Tibial artery (tissue), 4 donors: Measurements from ENCODE around the gene SYS1.
A peak's percentile ranks its signal among the peaks of the same experiment; 100 is the strongest.

Experiments
- DNase-seq, 2 donors: peaks; one replicate each; pipeline ENCODE4 v3.0.0-alpha.2; 2019
- H3K27ac ChIP-seq, 2 donors: fragments of 200-600 bp; sonication (generic) in 1 of 2; 1 replicate in 1 of 2; 2 replicates in 1 of 2; pipeline ENCODE4 v1.5.1; 2018 to 2019; ENCODE audit warnings: mild to moderate bottlenecking in 1 of 2
- H3K27me3 ChIP-seq, 2 donors: fragments of 200-600 bp; sonication (generic) in 1 of 2; one replicate each; pipeline versions ENCODE4 v1.5.1 to v1.6.0; 2016 to 2019
- H3K36me3 ChIP-seq, 3 donors: fragments of 200-600 bp; sonication (generic) in 2 of 3; one replicate each; pipeline ENCODE4 v1.5.1; 2016 to 2019; ENCODE audit warnings: mild to moderate bottlenecking in 2 of 3
- H3K4me1 ChIP-seq, 4 donors: fragments of 200-600 bp; sonication (generic) in 2 of 4; 1 replicate in 3 of 4; 2 replicates in 1 of 4; pipeline ENCODE4 v1.5.1; 2016 to 2019
- H3K4me3 ChIP-seq, 2 donors: fragments of 200-600 bp; sonication (generic) in 1 of 2; 1 replicate in 1 of 2; 2 replicates in 1 of 2; pipeline ENCODE4 v1.5.1; 2018 to 2019; ENCODE audit warnings: mild to moderate bottlenecking in 2 of 2
- H3K9me3 ChIP-seq, 3 donors: fragments of 200-600 bp; sonication (generic) in 1 of 3; one replicate each; pipeline ENCODE4 v1.5.1; 2016 to 2019
- intact Hi-C: fragments of 100-400 bp; cut with DNase I; formaldehyde crosslinking; loops from one replicate; pipeline ENCODE4 v1.15.0; 2023; ENCODE audit warnings: low total_unique reads
- TF ChIP-seq, protein P1 (sequence below), 2 experiments: fragments of 200-600 bp in 1 of 2; fragments of 450-650 bp in 1 of 2; IDR thresholded peaks; one replicate each; pipeline ENCODE4 v1.5.1; 2017 to 2019; ENCODE audit warnings: antibody characterized with exemption in 2 of 2, mild to moderate bottlenecking in 1 of 2, moderate library complexity in 1 of 2

SYS1 gene

DNA sequence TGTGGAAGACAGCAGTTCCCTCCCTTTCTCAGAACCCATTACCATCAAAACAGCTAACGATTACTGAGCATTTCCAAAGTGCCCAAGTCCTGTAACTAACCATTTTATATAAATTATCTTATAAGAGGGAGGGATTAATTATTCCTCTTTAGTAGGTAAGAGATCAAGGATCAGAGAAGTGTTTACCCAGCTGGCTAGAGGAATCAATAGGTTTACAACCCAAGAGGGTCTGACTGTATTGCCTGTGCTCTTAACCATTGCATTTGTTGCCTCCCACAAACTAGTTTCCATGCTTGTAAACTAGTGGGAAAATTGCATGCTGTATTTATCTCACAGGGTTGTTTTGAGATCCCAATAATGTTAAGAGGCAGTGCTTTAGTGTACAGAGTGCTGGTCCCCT, 41.5 kb downstream of the SYS1 start:
- intact Hi-C loops: no loop called here

DNA sequence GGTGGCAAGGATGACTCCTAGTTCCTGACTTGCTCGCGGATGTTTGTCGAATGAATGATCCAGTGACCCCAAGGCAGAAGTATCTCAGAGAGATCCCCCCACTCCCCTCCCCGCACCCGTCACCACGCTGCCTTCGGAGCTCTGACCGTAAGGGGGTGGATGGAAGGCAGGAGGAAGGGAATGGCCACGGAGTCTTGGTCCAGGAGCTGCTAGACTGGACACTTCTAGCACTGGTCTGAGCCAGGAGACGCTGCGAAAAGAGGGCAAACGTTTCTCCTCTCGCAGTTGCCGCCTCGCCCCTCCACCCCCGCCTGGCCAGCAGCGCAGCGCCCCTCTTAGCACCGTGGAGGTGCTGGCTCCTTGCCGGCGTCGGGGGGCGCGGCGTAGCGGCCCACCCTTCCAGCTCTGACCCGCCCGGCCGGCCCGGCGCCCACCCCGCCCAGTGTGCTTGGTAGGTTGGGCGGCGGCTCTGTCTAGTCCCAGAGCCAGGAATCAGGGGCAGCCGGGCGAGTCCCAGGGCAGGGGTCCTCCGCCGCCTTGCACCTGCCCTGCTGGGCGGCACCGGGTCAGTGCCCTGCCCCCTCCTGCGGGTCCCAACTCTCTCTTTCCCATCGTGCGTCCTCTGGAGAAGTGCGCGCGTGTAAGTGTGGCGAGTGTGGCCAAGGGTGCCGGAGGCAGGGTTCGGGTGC, 42.8 kb downstream of the SYS1 start:
- Histone ChIP-seq H3K9me3 (peaks cover 0 to 4% (median 2%) of the 10 kb centered on the region in 3 donors), H3K27me3 (no peaks in the 10 kb centered on the region), H3K36me3 (peaks cover 18 to 20% (median 20%) of the 10 kb centered on the region in 3 donors), H3K27ac (peak overlapping the region; percentile 97 to 99), H3K4me3 (peak overlapping the region; percentile 92 to 97), H3K4me1 (peaks cover 0 to 36% (median 25%) of the 10 kb centered on the region in 4 donors)
- peak in 1 of 2 donors; percentile 82 for DNase-seq
- TF ChIP-seq, protein P1, sequence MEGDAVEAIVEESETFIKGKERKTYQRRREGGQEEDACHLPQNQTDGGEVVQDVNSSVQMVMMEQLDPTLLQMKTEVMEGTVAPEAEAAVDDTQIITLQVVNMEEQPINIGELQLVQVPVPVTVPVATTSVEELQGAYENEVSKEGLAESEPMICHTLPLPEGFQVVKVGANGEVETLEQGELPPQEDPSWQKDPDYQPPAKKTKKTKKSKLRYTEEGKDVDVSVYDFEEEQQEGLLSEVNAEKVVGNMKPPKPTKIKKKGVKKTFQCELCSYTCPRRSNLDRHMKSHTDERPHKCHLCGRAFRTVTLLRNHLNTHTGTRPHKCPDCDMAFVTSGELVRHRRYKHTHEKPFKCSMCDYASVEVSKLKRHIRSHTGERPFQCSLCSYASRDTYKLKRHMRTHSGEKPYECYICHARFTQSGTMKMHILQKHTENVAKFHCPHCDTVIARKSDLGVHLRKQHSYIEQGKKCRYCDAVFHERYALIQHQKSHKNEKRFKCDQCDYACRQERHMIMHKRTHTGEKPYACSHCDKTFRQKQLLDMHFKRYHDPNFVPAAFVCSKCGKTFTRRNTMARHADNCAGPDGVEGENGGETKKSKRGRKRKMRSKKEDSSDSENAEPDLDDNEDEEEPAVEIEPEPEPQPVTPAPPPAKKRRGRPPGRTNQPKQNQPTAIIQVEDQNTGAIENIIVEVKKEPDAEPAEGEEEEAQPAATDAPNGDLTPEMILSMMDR (IDR thresholded peaks at IDR 0.05): no peak
- intact Hi-C loops: loop anchor here (5.0 kb wide), 1 partner anchor 33 kb away; no protein-coding TSS in a partner anchor

More for the DNA sequence above, 41.5 kb downstream of the SYS1 start:
- Histone ChIP-seq H3K9me3 (peaks cover 0 to 7% (median 5%) of the 10 kb centered on the region in 3 donors), H3K36me3 (peaks cover 5 to 8% (median 7%) of the 10 kb centered on the region in 3 donors), H3K4me3 (no peak overlapping the region), H3K27ac (peak overlapping the region in 1 of 2 donors; percentile 99), H3K27me3 (no peaks in the 10 kb centered on the region), H3K4me1 (peaks cover 0 to 24% (median 14%) of the 10 kb centered on the region in 4 donors)
- no peak for DNase-seq
- TF ChIP-seq, protein P1 (IDR thresholded peaks at IDR 0.05): no peak

DNA sequence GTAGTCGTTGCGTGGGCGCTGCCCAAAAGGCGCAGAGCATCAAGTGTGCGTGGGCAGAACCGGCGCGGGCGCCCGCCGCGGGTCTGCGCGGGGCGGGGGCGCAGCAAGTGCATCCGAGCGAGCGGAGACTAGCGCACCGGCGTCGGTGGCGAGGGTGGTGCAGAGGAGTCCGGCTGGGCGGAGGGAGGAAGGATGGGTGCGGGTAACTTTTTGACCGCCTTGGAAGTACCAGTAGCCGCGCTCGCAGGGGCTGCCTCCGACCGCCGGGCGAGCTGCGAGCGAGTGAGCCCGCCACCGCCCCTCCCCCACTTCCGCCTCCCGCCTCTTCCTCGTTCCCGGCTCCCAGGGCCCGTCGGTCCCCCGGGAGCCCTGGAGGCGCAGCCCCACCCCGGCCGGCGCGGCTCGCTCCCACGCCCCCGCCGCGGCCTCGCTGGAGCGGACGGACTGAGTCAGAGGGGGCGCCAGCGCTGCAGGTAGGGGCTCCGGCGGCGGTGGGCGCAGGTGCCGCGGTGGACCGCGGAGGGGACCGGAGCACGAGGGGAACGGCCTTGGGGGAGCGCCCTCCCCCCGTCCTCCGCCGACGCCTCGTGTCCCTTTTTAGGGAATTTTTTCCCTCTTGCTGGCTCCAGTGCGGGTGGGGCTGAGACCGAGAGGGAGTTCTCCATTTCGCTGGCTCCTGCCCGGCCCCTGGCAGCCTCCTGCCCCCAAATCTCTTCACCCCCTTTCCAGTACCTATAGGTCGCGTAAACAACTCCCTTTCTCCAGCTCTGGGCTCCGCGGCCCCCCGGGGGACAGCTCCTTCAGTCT, 43.5 kb downstream of the SYS1 start:
- TF ChIP-seq, protein P1 (IDR thresholded peaks at IDR 0.05): no peak
- peak; percentile 71 to 94 for DNase-seq
- Histone ChIP-seq H3K36me3 (peaks cover 26 to 28% (median 27%) of the 10 kb centered on the region in 3 donors), H3K27ac (peak overlapping the region; percentile 97 to 99), H3K27me3 (no peaks in the 10 kb centered on the region), H3K4me3 (peak overlapping the region; percentile 92 to 97), H3K4me1 (peaks cover 0 to 44% (median 28%) of the 10 kb centered on the region in 4 donors), H3K9me3 (no peaks in the 10 kb centered on the region)
- intact Hi-C loops: loop anchor here (5.0 kb wide), 1 partner anchor 34 kb away; no protein-coding TSS in a partner anchor

DNA sequence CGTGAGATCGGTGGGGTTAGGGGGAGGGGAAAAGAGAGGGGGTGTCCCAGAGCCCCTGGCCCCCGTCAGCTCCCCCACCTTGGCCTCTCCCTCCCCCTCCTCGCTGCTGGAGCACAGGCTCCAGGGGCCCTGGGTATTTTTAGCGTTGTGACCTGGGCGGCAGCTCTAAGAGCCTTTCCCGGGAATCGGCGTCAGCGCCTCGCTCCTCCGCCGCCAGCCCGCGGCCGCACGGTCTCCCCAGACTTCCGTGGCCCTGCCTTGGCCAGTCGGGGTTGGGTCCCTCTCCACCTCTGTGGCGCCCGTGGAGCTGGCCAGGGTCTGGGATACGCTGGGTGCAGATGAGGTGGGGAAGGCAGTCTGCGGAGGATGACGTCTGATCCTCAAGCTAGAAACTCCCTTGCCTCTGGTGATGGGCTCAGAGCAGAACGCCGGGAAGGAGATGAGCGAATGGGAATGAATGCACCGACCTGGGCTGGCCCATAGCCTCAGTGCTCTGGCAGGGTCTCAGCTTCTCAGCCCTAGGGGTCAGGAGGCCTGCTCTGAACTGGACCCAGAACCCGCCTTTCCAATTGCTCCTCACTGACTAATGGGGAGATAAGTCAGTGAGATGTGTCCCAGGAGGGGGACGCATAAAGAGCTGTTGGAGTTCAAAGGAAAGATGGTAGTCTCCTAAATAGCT, 44.2 kb downstream of the SYS1 start:
- H3K27ac ChIP-seq: peak overlapping the region; percentile 97 to 99
- H3K4me1 ChIP-seq: peaks cover 0 to 46% (median 28%) of the 10 kb centered on the region in 4 donors
- H3K9me3 ChIP-seq: no peaks in the 10 kb centered on the region
- TF ChIP-seq, protein P1 (IDR thresholded peaks at IDR 0.05): no peak
- peak; percentile 65 to 87 for DNase-seq
- H3K27me3 ChIP-seq: no peaks in the 10 kb centered on the region
- peaks cover 31 to 34% (median 33%) of the 10 kb centered on the region in 3 donors for H3K36me3 ChIP-seq
- peak overlapping the region; percentile 92 to 97 for H3K4me3 ChIP-seq
- intact Hi-C loops: loop anchor here (5.0 kb wide), 1 partner anchor 35 kb away; no protein-coding TSS in a partner anchor
